Trophoblast cell (in vitro differentiated cells and primary cell): Measurements from ENCODE around the gene ISG20L2.

Source experiments
- DNase-seq, 2 donors: peaks; one replicate each; pipeline ENCODE4 v3.0.0-alpha.2; 2016
- H2AFZ ChIP-seq: 2 replicates; pipeline ENCODE4 v1.6.1; 2013; ENCODE audit warnings: low read length, moderate library complexity, mild to moderate bottlenecking; ENCODE audit not compliant: insufficient read depth, poor library complexity
- H2AK5ac ChIP-seq: 2 replicates; pipeline ENCODE4 v1.6.1; 2013; ENCODE audit warnings: mild to moderate bottlenecking, low read length
- H2BK120ac ChIP-seq: 2 replicates; pipeline ENCODE4 v1.6.1; 2013; ENCODE audit warnings: low read length, mild to moderate bottlenecking, moderate library complexity; ENCODE audit not compliant: insufficient read depth, poor library complexity
- H2BK12ac ChIP-seq: 2 replicates; pipeline ENCODE4 v1.6.1; 2013; ENCODE audit warnings: mild to moderate bottlenecking, low read length, moderate library complexity
- H2BK5ac ChIP-seq: 2 replicates; pipeline ENCODE4 v1.6.1; 2013; ENCODE audit warnings: low read length, low read depth, moderate library complexity, mild to moderate bottlenecking; ENCODE audit not compliant: poor library complexity
- H3K14ac ChIP-seq: 2 replicates; pipeline ENCODE4 v1.6.1; 2013; ENCODE audit warnings: mild to moderate bottlenecking, low read length
- H3K18ac ChIP-seq: 2 replicates; pipeline ENCODE4 v1.6.1; 2013; ENCODE audit warnings: mild to moderate bottlenecking, low read length
- H3K23ac ChIP-seq: 2 replicates; pipeline ENCODE4 v1.6.1; 2013; ENCODE audit warnings: low read length
- H3K27ac ChIP-seq: 2 replicates; pipeline ENCODE4 v1.5.1; 2013; ENCODE audit warnings: low read depth, mild to moderate bottlenecking, inconsistent platforms, low read length, moderate library complexity
- H3K27me3 ChIP-seq: 2 replicates; pipeline ENCODE4 v1.6.1; 2013; ENCODE audit warnings: inconsistent platforms, mild to moderate bottlenecking, low read length, moderate library complexity; ENCODE audit not compliant: insufficient read depth
- H3K36me3 ChIP-seq, 2 experiments: 1 replicate in 1 of 2; 2 replicates in 1 of 2; pipeline ENCODE4 v1.6.1; 2013; ENCODE audit warnings: low read length in 2 of 2, mild to moderate bottlenecking in 2 of 2, moderate library complexity in 1 of 2; ENCODE audit not compliant: insufficient read depth in 2 of 2, control insufficient read depth in 1 of 2
- H3K4ac ChIP-seq: 2 replicates; pipeline ENCODE4 v1.6.1; 2013; ENCODE audit warnings: low read depth, mild to moderate bottlenecking, low read length, moderate library complexity
- H3K4me1 ChIP-seq, 2 experiments: 1 replicate in 1 of 2; 2 replicates in 1 of 2; pipeline ENCODE4 v1.6.1; 2013; ENCODE audit warnings: low read length in 2 of 2, mild to moderate bottlenecking in 2 of 2, moderate library complexity in 1 of 2; ENCODE audit not compliant: insufficient read depth in 2 of 2, control insufficient read depth in 1 of 2
- H3K4me2 ChIP-seq: 2 replicates; pipeline ENCODE4 v1.6.1; 2013; ENCODE audit warnings: inconsistent platforms, mild to moderate bottlenecking, low read length, moderate library complexity
- H3K4me3 ChIP-seq: 2 replicates; pipeline ENCODE4 v1.5.1; 2013; ENCODE audit warnings: mild to moderate bottlenecking, low read depth, low read length, inconsistent platforms
- H3K79me1 ChIP-seq: one replicate; pipeline ENCODE4 v1.6.1; 2013; ENCODE audit warnings: low read length
- H3K79me2 ChIP-seq: 2 replicates; pipeline ENCODE4 v1.6.1; 2013; ENCODE audit warnings: low read length, mild to moderate bottlenecking; ENCODE audit not compliant: control insufficient read depth, insufficient read depth, poor library complexity
- H3K9ac ChIP-seq: 2 replicates; pipeline ENCODE4 v1.6.1; 2013; ENCODE audit warnings: mild to moderate bottlenecking, low read length
- H3K9me3 ChIP-seq: 2 replicates; pipeline ENCODE4 v1.6.1; 2013; ENCODE audit warnings: low read depth, mild to moderate bottlenecking, control low read depth, inconsistent platforms, low read length; ENCODE audit not compliant: insufficient read depth
- H4K12ac ChIP-seq: 2 replicates; pipeline ENCODE4 v1.6.1; 2013; ENCODE audit warnings: low read depth, mild to moderate bottlenecking, low read length, moderate library complexity
- H4K8ac ChIP-seq: 2 replicates; pipeline ENCODE4 v1.6.1; 2013; ENCODE audit warnings: low read depth, mild to moderate bottlenecking, low read length, moderate library complexity
- H4K91ac ChIP-seq: one replicate; pipeline ENCODE4 v1.6.1; 2013; ENCODE audit warnings: low read depth, mild to moderate bottlenecking, low read length, moderate library complexity
- WGBS: extraction: QIAGEN DNeasy Blood & Tissue Kit; methylation state at CpG from one replicate; pipeline ENCODE4 v1.1.7; 2013; ENCODE audit warnings: missing lambda C conversion rate; ENCODE audit not compliant: insufficient read length, insufficient coverage; ENCODE audit errors: extremely low coverage; 5-methylcytosine and 5-hydroxymethylcytosine counted together

The ISG20L2 gene

DNA sequence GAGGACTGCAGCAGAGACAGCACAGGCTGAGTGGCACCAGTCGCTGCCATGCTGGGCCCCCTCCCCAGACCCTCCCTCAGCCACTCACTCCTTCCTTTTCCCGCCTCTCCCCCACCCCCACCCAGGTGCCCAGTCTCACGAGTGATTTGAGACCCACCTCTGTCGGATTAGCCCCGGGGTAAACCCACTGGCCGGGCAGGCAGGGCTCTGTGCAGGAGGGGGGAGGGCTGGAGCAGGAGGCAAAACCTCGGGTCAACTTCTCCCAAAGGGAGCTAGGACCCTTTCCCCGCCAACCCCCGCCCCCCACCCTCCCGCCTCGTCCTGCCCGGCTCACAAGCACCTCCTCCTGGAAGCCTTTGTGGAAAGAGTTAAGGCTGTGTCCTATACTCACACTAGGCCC lies 15.8 kb upstream of the ISG20L2 start:
- no peak overlapping the region for H4K12ac ChIP-seq
- no CpG with 5 or more reads among the region's 12 CpGs for WGBS
- no peak overlapping the region for H2BK5ac ChIP-seq

DNA sequence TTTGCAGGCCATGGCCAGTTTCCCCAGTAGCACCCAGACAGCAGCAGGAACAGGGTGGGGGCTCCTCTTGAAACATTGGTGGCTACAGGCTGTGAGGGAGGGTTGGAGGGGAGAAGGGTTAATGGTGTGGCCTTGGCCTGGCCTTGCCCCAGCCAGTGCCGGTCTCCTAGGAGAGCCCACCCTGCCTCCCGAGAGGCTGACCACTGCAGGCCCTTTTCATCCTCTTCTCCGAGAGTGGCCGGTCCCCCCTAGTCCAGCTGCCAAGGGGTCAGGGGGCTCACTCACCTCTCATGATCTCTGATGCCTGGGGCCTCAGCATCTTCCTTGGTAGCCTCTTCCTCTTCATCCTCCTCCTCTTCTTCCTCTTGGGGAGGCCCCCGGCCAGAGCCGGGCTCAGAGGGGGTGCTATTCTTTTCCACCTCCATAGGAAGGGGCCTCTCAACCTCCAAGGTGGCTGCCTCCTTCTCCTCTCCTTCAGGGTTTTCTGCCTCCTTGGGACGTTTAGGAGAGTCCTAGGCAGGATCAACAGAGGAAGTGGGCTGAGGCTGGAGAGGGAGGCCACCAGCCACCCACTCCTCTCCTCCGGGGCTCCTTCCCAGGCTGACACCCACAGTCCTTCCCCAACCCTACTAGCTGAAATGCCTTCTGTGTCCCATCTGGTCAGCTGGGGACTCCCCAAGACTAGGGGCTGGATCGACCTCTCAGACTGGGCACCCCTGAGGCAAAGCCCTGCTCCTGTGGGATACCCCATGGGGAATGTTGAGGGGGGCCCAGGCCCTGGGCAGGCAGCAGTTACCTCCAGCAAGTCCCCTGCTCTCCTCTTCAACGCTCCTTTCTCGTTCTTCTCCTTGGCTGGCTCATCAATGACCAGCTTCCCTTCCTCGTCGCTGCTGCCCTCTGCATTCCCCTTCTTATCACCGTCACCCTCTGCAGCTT lies 15.1 kb upstream of the ISG20L2 start:
- H3K23ac ChIP-seq, result no peak overlapping the region
- H3K27ac ChIP-seq, result no peak overlapping the region
- H3K9me3 ChIP-seq, result no peaks in the 10 kb centered on the region
- no peak overlapping the region for H4K8ac ChIP-seq
- H3K18ac ChIP-seq, result no peak overlapping the region
- peaks cover 25% of the 10 kb centered on the region for H3K79me2 ChIP-seq
- no CpG with 5 or more reads among the region's 14 CpGs for WGBS
- no peak overlapping the region for H3K4me2 ChIP-seq
- no peak overlapping the region for H3K9ac ChIP-seq
- H3K4ac ChIP-seq, result no peak overlapping the region
- no peak for DNase-seq
- peaks cover 24% of the 10 kb centered on the region for H3K79me1 ChIP-seq
- H3K4me3 ChIP-seq, result no peak overlapping the region
- no peak overlapping the region for H2AFZ ChIP-seq
- H4K91ac ChIP-seq, result no peak overlapping the region
- H2BK120ac ChIP-seq, result no peak overlapping the region
- peaks cover 27 to 29% of the 10 kb centered on the region in 2 experiments for H3K4me1 ChIP-seq
- no peak overlapping the region for H3K14ac ChIP-seq
- no peak overlapping the region for H4K12ac ChIP-seq
- H2AK5ac ChIP-seq, result no peak overlapping the region
- H2BK5ac ChIP-seq, result no peak overlapping the region
- no peaks in the 10 kb centered on the region for H3K27me3 ChIP-seq
- no peak overlapping the region for H2BK12ac ChIP-seq
- H3K36me3 ChIP-seq, result peaks cover 25 to 35% of the 10 kb centered on the region in 2 experiments

More for the DNA sequence above, 15.8 kb upstream of the ISG20L2 start:
- Histone ChIP-seq H3K36me3 (peaks cover 27 to 36% of the 10 kb centered on the region in 2 experiments), H3K27ac (no peak overlapping the region), H3K18ac (no peak overlapping the region), H2BK12ac (no peak overlapping the region), H3K27me3 (no peaks in the 10 kb centered on the region), H3K9ac (peak overlapping the region; percentile 32), H3K79me2 (peaks cover 32% of the 10 kb centered on the region), H2AK5ac (no peak overlapping the region), H3K79me1 (peaks cover 31% of the 10 kb centered on the region), H4K91ac (no peak overlapping the region), H4K8ac (no peak overlapping the region), H3K14ac (no peak overlapping the region), H3K4me3 (no peak overlapping the region), H2AFZ (no peak overlapping the region), H3K4me2 (no peak overlapping the region), H3K4ac (no peak overlapping the region), H2BK120ac (no peak overlapping the region), H3K9me3 (no peaks in the 10 kb centered on the region), H3K4me1 (peaks cover 34 to 36% of the 10 kb centered on the region in 2 experiments), H3K23ac (no peak overlapping the region)
- no peak for DNase-seq

DNA sequence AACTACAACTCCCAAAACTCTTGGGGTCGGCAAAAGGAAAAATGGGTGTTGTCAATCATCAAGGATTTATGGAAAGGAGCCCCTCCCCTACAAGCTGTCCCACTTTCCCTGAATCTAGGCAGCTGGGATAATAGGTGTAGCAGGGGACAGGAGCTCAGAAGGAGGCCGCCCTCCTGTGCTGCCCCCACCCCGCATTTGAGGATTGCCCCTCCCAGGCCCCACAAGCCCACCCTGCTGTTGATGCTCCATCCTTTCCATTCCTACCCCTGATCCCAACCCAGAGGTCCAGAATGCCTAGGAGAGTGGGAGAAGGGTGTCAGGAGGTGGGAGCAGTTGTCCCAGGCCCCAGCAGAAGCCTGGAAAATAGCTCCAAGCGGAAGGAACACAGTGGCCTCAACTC lies 14.2 kb upstream of the ISG20L2 start:
- no peak overlapping the region for H2BK120ac ChIP-seq
- H4K8ac ChIP-seq, result no peak overlapping the region
- H3K23ac ChIP-seq, result no peak overlapping the region
- H3K9me3 ChIP-seq, result no peaks in the 10 kb centered on the region
- H3K4me2 ChIP-seq, result no peak overlapping the region
- H3K4me3 ChIP-seq, result no peak overlapping the region
- H3K79me1 ChIP-seq, result peaks cover 18% of the 10 kb centered on the region
- WGBS, result no CpG with 5 or more reads among the region's 4 CpGs
- H3K4ac ChIP-seq, result no peak overlapping the region
- no peak overlapping the region for H4K12ac ChIP-seq
- H3K79me2 ChIP-seq, result peaks cover 18% of the 10 kb centered on the region
- no peak for DNase-seq
- peaks cover 19 to 21% of the 10 kb centered on the region in 2 experiments for H3K4me1 ChIP-seq
- no peak overlapping the region for H3K27ac ChIP-seq
- no peaks in the 10 kb centered on the region for H3K27me3 ChIP-seq
- no peak overlapping the region for H4K91ac ChIP-seq
- H2AFZ ChIP-seq, result no peak overlapping the region
- no peak overlapping the region for H2AK5ac ChIP-seq
- H3K18ac ChIP-seq, result no peak overlapping the region
- H2BK5ac ChIP-seq, result no peak overlapping the region
- no peak overlapping the region for H3K9ac ChIP-seq
- H2BK12ac ChIP-seq, result no peak overlapping the region
- peaks cover 31 to 43% of the 10 kb centered on the region in 2 experiments for H3K36me3 ChIP-seq
- no peak overlapping the region for H3K14ac ChIP-seq

DNA sequence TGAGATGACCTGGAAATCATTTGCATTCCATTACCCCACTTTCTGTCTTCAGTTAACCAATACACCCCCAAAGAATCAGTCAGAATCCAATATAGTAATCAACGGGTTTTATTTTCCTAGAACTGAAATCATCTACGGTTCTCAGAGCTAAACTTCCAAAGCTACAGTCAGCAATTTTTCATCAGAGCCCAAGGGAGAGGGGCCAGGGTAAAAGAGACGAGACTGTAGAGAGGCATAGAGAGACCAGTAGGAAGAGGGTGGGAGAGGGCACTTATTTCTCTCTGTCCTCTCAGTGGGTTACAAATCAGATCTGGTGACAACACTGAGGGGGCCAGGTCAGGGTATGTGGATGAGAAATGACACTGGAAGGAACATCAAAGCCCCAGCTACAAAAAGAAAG lies 13.5 kb upstream of the ISG20L2 start:
- peaks cover 38 to 50% of the 10 kb centered on the region in 2 experiments for H3K36me3 ChIP-seq
- DNase-seq, result no peak
- no peak overlapping the region for H4K8ac ChIP-seq
- H4K91ac ChIP-seq, result no peak overlapping the region
- H3K14ac ChIP-seq, result no peak overlapping the region
- H3K4ac ChIP-seq, result no peak overlapping the region
- no peak overlapping the region for H2AFZ ChIP-seq
- no peaks in the 10 kb centered on the region for H3K9me3 ChIP-seq
- WGBS, result no CpG with 5 or more reads among the region's 3 CpGs
- H2AK5ac ChIP-seq, result no peak overlapping the region
- H3K4me2 ChIP-seq, result no peak overlapping the region
- no peak overlapping the region for H3K4me3 ChIP-seq
- H3K79me1 ChIP-seq, result peaks cover 11% of the 10 kb centered on the region
- H3K9ac ChIP-seq, result no peak overlapping the region
- H3K27ac ChIP-seq, result peak overlapping the region; percentile 59
- H3K18ac ChIP-seq, result no peak overlapping the region
- peaks cover 12% of the 10 kb centered on the region for H3K79me2 ChIP-seq
- no peak overlapping the region for H4K12ac ChIP-seq
- H2BK5ac ChIP-seq, result no peak overlapping the region
- no peak overlapping the region for H2BK120ac ChIP-seq
- no peak overlapping the region for H3K23ac ChIP-seq
- no peaks in the 10 kb centered on the region for H3K27me3 ChIP-seq
- H3K4me1 ChIP-seq, result peaks cover 15 to 16% of the 10 kb centered on the region in 2 experiments
- H2BK12ac ChIP-seq, result no peak overlapping the region
